ENCODE results near the gene IL27RA.

The IL27RA gene

DNA sequence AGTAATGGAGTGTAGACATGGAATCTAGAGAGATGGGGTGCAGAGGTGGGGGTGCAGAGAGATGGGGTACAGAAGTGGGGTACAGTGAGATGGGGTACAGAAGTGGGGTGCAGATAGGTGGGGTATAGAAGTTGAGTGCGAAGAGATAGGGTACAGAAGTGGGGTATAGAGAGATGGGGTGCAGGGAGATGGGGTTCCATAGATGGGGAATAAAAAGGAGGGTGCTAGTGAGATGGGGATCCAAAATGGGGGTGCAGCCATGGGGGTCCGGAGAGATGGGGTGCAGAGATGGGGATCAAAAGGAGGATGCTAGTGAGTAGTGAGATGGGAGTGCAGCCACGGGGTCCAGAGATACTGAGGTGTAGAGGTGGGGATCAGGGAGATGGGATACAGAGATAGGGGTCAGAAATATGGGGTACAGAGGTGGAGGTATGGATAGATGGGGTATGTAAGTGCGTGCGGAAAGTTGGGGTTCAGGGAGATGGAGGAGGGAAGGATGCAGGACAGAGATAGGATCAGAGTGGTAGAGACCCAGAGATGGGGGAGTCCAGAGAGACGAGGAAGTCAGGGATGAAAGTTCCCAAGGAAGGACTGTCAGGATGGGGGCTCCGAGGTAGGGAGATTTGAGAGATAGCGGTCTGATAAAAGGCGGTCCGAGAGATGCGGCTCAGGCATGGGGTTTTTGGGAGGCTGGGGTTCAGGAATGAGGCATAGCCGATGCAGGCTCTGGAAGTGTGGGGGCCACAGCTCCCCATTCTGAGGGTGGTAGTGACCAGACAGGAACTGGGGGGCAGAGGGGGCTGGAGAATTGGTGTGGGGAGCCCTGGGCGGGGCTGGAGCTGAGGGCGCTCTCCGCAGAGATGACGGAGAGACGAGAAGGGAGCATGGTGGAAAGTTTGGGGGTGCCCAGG, 26.9 kb downstream of the IL27RA start:
- no peak for DNase-seq (ENCODE audit: low read depth, low spot score)

DNA sequence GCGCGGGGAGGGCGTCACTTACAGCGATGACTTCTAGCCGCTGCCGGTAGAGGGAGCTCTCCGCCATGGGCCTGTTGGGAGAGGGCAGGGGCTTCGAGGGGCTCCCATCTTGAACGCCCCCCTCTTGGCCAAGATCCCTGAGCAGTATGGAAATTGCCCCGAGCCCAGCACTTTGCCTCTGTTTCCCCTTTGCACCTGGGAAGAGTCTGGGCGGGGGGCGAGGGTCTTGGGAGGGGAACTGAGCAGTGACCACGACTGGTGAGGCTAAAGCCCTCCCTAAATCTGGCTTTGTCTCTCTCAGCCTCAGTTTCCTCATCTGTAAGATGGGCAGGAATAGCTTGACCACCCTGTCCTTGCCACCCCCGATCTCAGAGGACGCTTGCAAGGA, 27.5 kb downstream of the IL27RA start:
- DNase-seq (ENCODE audit: low read depth, low spot score), result no peak

DNA sequence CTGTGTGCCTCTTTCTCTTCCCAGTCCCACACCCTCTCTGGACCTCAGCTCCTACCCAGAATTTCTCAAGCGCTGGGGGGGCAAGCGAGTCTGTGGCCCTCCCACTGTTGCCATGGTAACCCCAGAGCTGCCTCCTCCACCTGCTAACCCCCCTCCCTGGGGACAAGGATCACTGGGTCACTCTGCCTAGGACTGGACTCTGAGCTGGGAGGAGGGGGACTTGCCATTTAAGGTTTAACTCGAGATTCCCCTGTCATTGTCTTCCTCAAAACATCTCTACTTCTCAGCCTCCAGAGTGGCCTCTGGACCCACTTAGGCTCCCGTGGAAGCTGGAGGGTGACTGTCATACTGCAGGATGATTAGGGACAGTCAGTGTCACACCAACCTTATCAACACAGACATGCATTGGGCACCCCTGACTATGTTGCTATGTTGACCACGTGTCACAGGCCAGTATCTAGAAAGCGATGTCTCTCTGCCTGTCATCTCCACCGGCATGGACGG, 28.1 kb downstream of the IL27RA start:
- DNase-seq (ENCODE audit: low read depth, low spot score), result no peak

DNA sequence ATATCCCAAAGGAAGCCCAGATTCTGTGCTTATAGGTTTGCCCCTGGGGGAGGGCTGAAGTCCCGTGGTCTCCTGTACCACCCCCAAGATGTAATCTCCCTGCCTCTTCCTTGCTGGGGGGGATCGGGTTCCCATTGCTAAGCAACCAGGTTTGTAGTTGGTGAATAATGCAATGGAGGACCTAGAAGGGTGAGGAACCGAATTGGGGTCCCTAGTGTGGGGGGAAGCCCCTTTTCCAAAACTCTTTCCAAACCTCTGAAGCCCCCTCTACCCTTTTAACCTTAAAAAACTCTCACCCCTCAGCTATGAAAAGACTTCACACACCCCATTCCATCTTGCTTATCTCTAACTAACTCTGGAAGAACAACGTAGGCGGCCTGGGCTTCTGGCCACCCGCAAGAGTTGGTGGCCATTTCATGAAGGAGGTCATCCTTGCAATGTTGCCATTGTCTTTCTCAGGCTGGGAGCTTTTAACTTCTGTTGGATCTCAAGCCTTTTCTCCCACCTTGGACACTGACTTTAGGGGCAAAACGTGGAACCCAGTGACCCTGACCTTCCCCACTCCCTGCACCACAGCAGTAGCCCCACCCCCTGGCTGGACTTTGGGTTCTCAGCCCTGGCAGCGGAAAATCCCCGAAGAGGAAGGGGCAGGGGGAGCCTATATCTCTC, 29.7 kb downstream of the IL27RA start:
- DNase-seq (ENCODE audit: low read depth, low spot score), result no peak

DNA sequence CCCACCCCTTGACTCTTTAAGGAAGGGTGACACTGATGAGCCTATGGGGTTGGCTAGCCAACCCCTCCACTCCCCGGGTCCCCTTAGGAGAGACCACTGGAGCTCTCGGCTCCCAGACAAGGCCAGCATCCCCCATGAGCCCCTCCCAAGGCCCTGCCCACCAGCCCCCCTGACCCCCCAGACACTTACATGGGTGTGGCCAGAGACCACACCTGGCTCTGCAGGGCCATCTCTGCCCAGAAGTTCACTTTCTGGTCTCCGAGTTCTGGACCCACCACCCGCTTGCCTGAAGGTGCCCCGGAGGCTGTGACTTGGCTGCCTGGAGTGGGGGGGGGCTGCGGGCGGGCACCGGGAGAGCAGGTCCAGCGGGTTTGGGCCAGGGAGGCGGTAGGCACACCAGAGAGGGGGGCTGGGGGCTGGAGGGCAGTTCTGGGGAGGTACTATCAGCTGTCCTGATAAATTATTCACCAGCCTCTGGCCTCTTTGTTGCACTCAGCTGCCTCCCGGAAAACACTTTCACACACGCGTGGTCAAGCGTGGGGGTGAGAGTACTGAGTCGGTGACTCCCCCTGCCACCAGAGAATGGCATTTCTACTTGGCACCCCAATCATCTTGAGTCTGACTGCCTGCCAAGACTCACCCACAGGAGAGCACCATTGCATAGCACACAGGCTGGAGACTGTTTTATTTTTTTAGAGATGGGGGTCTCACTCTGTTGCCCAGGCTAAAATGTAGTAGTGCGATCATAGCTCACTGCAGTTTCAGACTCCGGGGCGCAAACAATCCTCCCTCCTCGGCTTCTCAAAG, 30.4 kb downstream of the IL27RA start, which contains the start of gene PALM3:
Gene PALM3, minus strand, starts transcription at position 326 of the 807 bp plus-strand sequence. Its CDS starts 96 bp downstream, at position 230.
- DNase-seq (ENCODE audit: low read depth, low spot score), result no peak

DNA sequence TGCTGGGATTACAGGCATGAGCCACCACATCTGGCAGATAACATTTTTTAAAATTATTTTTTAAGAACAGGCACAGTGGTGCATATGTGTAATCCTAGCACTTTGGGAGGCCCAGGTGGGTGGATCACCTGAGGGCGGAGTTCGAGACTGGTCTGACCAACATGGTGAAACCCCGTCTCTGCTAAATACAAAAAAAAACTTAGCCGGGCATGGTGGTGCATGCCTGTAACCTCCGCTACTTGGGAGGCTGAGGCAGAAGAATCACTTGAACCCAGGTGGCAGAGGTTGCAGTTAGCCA, 30.9 kb downstream of the IL27RA start:
- DNase-seq (ENCODE audit: low read depth, low spot score), result no peak

DNA sequence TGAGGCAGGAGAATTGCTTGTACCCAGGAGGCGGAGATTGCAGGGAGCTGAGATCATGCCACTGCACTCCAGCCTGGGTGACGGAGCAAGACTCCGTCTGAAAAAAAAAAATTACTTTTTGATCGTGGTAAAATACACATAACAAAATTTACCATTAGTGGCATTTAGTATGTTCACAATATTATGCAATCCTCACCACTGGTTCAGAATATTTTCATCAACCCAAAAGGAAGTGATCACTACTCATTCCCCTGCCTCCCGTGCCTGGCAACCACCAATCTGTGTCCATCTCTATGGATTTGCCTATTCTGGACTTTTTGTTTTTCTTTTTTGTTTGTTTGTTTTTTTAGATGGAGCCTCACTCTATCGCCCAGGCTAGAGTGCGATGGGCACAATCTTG, 31.5 kb downstream of the IL27RA start:
- no peak for DNase-seq (ENCODE audit: low read depth, low spot score)

DNA sequence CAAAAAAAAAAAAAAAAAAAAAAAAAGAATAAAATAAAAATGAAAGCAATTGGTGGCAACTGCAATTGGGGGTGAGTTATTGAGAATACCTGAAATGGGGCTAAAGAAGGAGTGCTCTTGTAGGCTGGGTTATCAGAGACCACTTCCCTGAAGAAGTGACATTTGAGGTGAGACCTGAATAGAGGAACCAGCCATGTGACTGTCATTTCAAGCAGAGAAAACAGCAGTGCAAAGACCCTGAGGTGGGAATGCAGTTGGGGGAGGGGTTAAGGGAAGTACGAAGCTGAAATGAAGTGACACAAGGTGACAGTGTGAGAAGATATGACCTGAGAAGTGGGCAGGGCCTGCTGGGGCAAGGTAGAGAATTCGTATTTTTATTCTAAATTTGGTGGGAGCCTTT, 34.6 kb downstream of the IL27RA start:
- no peak for DNase-seq (ENCODE audit: low read depth, low spot score)

DNA sequence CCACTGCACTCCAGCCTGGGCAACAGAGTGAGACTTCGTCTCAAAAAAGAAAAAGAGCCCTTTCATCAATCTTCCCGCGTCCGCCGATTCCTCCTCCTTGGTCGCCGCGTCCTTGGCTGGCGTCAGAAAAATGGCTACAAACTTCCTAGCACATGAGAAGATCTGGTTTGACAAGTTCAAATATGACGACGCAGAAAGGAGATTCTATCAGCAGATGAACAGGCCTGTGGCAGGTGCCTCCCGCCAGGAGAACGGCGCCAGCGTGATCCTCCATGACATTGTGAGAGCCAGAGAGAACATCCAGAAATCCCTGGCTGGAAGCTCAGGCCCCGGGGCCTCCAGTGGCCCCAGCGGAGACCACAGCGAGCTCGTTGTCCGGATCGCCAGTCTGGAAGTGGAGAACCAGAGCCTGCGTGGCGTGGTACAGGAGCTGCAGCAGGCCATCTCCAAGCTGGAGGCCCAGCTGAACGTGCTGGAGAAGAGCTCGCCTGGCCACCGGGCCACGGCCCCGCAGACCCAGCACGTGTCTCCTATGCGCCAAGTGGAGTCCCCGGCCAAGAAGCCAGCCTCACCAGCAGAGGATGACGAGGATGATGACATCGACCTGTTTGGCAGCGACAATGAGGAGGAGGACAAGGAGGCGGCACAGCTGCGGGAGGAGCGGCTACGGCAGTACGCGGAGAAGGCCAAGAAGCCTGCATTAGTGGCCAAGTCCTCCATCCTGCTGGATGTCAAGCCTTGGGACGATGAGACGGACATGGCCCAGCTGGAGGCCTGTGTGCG, 38.9 kb downstream of the IL27RA start:
- DNase-seq (ENCODE audit: low read depth, low spot score), result no peak

DNA sequence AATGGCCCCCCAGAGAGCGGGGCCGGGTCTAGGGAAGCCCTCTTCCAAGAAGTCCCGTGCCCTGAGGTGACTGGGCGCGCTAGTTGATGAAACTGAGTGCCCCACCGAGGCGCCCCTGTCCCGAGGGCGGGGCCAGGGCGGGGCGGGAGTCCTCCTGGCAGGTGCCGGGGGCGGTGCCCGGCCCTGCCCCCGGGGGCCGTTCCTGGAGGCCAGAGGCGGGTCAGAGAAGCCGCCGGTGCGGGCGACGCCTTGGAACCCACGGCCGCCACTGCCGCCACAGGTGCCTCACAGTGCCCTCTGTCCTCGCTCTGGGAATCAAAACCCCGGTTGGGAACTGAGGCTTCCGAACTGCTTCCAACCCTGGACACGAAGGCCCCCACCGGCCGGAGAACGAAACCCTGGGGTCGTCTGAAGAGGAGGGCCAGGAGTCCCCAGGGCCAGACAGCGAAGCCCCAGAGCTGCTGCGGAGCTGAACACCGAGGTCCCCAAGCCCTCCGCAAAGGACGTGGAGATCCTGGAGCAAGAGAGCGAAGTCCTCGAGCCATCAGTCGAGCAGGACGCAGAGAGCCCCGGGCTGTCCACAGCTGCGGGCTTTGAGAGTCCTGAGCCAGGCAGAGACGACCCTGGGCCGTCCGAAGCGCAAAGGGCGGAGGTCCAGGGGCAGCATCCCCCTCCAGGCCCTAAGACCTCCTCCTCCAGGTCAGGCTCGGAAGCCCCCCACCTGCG, 41.1 kb downstream of the IL27RA start, which contains the start of gene MISP3:
Gene MISP3, plus strand, starts transcription at position 252 of the 726 bp plus-strand sequence. CDS start 524 bp downstream, outside the sequence.
- DNase-seq (ENCODE audit: low read depth, low spot score), result no peak

DNA sequence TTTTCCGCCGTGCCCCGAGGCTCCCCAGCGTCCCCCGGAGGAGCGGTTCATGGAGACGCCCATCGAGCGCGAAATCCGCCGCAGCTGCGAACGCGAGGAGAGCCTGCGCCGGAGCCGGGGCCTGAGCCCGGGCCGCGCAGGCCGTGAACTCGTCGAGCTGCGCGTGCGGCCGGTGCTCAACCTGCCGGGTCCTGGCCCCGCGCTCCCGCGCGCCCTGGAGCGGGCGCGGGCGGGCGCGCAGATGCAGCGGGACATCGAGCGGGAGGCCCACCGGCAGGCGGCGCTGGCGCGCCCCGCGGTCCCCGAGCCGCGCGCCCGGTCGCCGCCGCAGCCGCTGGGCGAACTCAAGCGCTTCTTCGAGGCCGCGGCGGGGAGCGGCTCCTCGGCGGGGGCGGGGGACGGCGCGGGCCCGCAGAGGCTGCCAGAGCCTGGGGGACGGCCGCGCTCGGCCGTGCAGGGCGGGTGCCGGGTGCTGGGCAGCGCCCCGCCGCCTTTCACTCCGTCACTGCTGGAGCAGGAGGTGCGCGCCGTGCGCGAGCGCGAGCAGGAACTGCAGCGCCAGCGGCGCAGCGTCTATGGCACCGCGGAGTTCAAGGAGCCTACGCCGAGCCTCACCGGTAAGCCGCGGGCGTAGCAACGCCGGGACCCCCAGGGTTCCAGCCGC, 41.8 kb downstream of the IL27RA start:
- no peak for DNase-seq (ENCODE audit: low read depth, low spot score)

DNA sequence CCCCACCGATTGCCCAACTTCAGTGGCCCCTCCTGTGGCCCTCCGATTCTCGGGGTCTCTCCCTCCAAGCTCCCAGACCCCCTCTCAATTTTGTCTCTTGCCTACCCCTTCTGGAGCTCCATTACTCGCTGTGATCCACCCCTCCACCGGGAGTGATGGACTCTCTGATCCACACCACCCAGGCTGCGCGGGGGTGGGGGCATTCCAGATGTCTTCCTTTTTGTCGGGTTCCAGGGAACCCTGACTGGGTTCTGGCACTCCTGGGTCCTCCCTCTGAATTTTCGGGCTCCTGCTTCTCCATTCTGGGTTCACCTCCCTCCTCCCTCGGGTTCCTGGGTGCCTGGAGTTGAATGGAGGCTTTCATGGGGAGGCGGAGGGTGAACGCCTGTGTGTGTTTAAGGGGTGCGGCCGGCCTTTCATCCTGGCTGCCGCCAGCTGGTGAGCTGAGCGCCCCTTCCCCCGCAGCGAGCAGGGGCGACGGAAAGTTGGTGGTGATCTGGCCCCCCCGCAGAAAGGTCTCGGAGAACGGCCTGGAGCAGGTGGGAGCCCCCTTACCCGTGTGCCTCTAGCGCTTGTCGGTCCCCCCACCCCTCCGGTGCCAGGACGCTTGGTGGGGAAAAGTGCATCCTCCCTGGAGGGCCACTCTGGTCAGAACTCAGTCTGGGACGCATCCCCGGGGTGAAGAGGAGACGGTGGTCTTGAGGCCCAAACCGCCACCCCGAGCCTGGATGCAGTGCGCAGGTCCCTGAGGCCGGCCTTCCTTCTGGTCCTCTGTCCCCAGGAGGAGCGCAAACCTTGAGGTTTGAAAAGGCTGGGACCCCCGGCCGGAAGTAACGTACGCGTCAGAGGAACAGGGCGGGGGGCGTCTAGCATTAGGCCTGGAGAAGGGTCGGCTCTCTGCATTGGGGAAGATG, 42.6 kb downstream of the IL27RA start:
- no peak for DNase-seq (ENCODE audit: low read depth, low spot score)

DNA sequence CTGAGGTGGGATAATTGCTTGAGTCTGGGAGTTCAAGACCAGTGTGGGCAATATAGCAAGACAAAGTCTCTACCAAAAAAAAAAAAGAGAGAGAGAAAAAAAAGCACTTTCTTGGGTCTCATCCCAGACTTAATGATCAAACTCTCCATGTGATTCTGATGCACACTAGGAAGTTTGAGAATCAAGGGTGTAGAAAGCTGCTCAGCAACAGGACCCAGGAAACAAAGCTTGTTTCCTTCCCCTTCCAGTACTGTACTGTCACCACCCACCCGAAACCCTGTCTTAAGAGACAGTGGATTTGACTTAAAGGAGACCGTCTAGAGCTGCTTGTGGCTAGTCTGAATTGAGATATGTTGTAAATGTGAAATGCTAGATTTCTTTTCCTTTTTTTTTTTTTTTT, 46.8 kb downstream of the IL27RA start:
- no peak for DNase-seq (ENCODE audit: low read depth, low spot score)

DNA sequence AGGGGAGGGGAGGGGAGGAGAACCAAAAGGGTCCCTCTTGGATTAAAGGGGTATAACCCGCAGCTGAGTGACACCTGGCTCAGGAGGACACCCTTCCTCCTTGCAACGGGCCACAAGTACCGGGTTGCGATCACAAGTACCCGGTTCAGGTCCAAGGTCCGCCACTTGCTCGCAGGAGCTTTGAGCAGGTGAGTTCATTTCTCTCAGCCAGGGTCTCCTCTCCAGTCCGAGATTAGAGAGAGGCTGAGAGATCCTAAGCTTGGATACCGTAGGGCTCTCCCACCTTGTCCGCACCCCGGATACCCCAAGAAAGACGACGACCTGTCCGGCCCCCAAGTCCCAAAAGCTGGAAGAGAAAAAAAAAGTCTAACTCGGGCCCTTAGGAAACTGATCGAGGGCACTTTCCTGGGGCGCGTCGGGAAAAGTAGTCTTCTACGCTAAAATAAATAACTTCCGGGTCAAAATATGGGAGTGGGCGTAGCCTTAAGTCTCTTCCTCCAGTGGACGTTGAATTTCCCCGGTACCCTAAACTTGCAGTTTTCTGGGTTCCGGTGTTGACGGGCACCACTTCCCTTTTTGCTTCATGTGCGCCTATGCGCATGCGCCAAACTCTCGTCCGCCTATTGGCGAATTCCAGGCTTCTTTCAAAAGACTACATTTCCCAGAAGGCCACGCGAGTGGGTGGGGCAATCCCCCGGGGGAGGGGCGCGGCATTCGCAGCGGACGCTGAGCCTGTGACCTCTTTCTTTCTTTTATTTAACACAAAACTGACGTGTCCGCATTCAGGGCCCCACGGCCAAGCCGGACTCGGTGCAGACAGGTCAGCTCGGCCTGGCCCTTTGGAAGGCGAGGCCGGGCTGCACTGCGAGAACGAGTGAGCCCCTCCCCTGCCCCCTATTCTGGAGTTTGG, 49.6 kb downstream of the IL27RA start:
- peak; percentile 99 for DNase-seq (ENCODE audit: low read depth, low spot score)

DNA sequence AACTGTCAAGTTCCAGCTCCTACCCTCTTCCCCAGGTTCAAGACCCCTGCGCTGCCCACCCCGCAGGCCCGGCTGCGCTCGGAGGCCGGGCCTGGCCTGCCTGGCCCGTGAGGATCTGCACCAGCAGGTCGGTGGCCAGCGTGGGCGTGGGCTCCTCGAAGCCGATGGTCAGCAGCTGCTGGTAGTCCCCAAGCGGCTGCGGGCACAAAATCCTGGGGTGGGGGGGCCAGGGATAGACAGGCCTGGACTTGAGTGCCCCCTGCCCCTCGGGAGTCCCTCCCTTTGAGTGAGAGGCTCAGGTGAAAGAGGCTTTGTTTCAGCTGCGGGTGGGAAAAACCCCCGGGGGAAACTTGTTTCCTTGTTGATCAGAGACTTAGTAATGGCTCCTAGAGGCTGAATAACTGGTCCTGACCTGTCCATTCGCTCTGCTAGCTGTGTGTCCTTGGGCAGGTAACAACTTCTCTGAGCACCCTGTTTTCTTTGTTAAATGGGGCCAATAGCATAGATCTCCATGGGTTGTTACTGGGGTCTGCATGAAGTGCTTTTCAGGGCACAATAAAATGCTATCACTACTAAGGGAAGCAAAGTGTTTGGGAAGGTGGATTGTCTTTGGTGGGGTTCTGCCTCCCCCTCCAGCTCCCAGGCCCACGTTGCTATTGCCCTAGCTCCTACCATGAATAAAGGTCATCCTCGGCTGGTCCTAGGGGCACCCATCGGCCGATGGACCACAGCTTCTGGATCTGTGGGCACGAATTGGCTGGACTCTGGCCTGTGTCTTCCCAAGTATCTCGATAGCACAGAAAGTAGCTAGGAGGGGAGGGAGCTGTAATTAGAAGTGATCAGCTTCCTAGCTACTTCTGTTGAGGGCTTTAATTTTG, 50.5 kb downstream of the IL27RA start:
- no peak for DNase-seq (ENCODE audit: low read depth, low spot score)

DNA sequence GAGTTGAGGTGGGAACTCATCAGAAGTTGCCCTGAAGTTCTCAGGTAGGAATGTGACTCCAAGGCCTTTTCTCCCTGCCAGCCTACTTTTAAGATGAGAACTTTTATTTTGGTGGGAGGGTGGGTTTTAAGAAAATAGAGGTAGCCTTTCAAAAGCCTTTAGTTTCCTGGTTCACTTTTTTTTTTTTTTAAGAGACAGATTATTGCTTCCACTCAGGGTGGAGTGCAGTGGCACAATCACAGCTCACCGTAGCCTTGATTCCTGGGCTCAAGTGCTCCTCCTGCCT, 51.1 kb downstream of the IL27RA start:
- DNase-seq (ENCODE audit: low read depth, low spot score), result no peak

Data from activated CD4-positive, CD25-positive, alpha-beta regulatory T cell treated with anti-CD3 and anti-CD28 coated beads, Interleukin-2, amount 50 U/mL, for 16 hours (primary cell).